GM19328 (cell line): ENCODE measurements around the gene OVOL2.

Source experiments
- ATAC-seq: cut with Tn5 transposase; IDR thresholded peaks from one replicate; pipeline ENCODE4 v1.9.1; 2021; ENCODE audit warnings: mild to moderate bottlenecking, moderate library complexity; ENCODE audit not compliant: unreplicated experiment

The OVOL2 gene

GRCh38 chr20:17992224-17992637, 65.5 kb downstream of the OVOL2 start:
- ATAC-seq: no peak

- no peak for ATAC-seq
Measured at GRCh38 chr20:17990278-17990972, 67.3 kb downstream of the OVOL2 start.

- ATAC-seq: no peak
Measured at GRCh38 chr20:17987988-17988387, 69.7 kb downstream of the OVOL2 start.

- ATAC-seq: no peak
Measured at GRCh38 chr20:17985388-17986018, 72.2 kb downstream of the OVOL2 start.

- no peak for ATAC-seq
Measured at GRCh38 chr20:17976305-17976704, 81.4 kb downstream of the OVOL2 start.
